OCI-LY7 (cell line): ENCODE measurements around the gene FANCC. TPM values are rescaled to one million over a fixed set of nuclear protein-coding genes. Genes with fewer than 3 reads are reported as not detected.

Source experiments
- BruUV-seq: library from RNA; stranded (reverse); fragments of 400-500 nt; replicated peaks from 2 replicates; lab custom pipeline; 2021; lab: Mats Ljungman, UMichigan
- CTCF ChIA-PET: fragments of 300-600 bp; sonication (Branson Sonifier 250); formaldehyde crosslinking; loops from one replicate; lab custom pipeline; 2022; ENCODE audit warnings: antibody characterized with exemption; ENCODE audit not compliant: unreplicated experiment; lab: Charles Lee
- POLR2A ChIA-PET: fragments of 300-600 bp; sonication (Branson Sonifier 250); formaldehyde crosslinking; loops from one replicate; lab custom pipeline; 2022; ENCODE audit warnings: antibody characterized with exemption; lab: Charles Lee
- DNase-seq: peaks from one replicate; pipeline ENCODE4 v3.0.0-alpha.2; 2015; ENCODE audit warnings: low spot score
- H2AFZ ChIP-seq: fragments of 200-600 bp; sonication (generic), shearing (Covaris generic); 2 replicates; pipeline ENCODE4 v1.6.1; 2014; ENCODE audit warnings: mild to moderate bottlenecking, antibody characterized with exemption, low read length, moderate library complexity
- H3K27ac ChIP-seq: fragments of 200-600 bp; sonication (generic); 2 replicates; pipeline ENCODE4 v1.5.1; 2014; ENCODE audit warnings: mixed run types, low read depth, mild to moderate bottlenecking, moderate library complexity, low read length, inconsistent platforms; ENCODE audit not compliant: poor library complexity, severe bottlenecking
- H3K36me3 ChIP-seq: fragments of 200-600 bp; sonication (generic); 2 replicates; pipeline ENCODE4 v1.6.1; 2014; ENCODE audit warnings: mild to moderate bottlenecking, antibody characterized with exemption, low read length, moderate library complexity, mixed read lengths; ENCODE audit not compliant: insufficient read depth
- H3K4me1 ChIP-seq: fragments of 200-600 bp; sonication (generic); 2 replicates; pipeline ENCODE4 v1.5.1; 2014; ENCODE audit warnings: mild to moderate bottlenecking, low read length; ENCODE audit not compliant: insufficient read depth, poor library complexity, severe bottlenecking
- H3K4me2 ChIP-seq: fragments of 200-600 bp; sonication (generic); 2 replicates; pipeline ENCODE4 v1.6.1; 2014; ENCODE audit warnings: mild to moderate bottlenecking, low read length
- H3K4me3 ChIP-seq: fragments of 200-600 bp; sonication (generic); 2 replicates; pipeline ENCODE4 v1.5.1; 2014; ENCODE audit warnings: mild to moderate bottlenecking, low read depth, low read length; ENCODE audit not compliant: poor library complexity, severe bottlenecking
- H3K79me2 ChIP-seq: fragments of 200-600 bp; sonication (generic); 2 replicates; pipeline ENCODE4 v1.6.1; 2016; ENCODE audit warnings: low read depth, mild to moderate bottlenecking, low read length, moderate library complexity, mixed read lengths; ENCODE audit not compliant: insufficient read depth
- H3K9me2 ChIP-seq: fragments of 200-600 bp; sonication (generic); 2 replicates; pipeline ENCODE4 v1.6.1; 2016; ENCODE audit warnings: mild to moderate bottlenecking, low read length, mixed read lengths; ENCODE audit not compliant: insufficient read depth
- H3K9me3 ChIP-seq: fragments of 200-600 bp; sonication (generic); 2 replicates; pipeline ENCODE4 v1.6.1; 2014; ENCODE audit warnings: mild to moderate bottlenecking, mixed run types, low read length, mixed read lengths
- H4K20me1 ChIP-seq: fragments of 200-600 bp; sonication (generic); 2 replicates; pipeline ENCODE4 v1.6.1; 2014; ENCODE audit warnings: mild to moderate bottlenecking, antibody characterized with exemption, low read length, moderate library complexity, mixed read lengths; ENCODE audit not compliant: insufficient read depth
- CTCF ChIP-seq: fragments of 200-600 bp; sonication (generic); conservative IDR thresholded peaks from 2 replicates; pipeline ENCODE4 v1.5.1; 2014; ENCODE audit warnings: mild to moderate bottlenecking, antibody characterized with exemption, low read length, moderate library complexity, mixed read lengths
- EZH2phosphoT487 ChIP-seq: fragments of 200-600 bp; sonication (generic); IDR thresholded peaks from 2 replicates; pipeline ENCODE4 v1.6.1; 2018; ENCODE audit warnings: low read depth, borderline replicate concordance, mild to moderate bottlenecking, mixed run types, antibody characterized with exemption, low read length, moderate library complexity, mixed read lengths
- intact Hi-C: fragments of 100-400 bp; cut with micrococcal nuclease; formaldehyde crosslinking; loops from one replicate; pipeline ENCODE4 v1.10.0; 2022; ENCODE audit not compliant: unreplicated experiment
- total RNA-seq, 2 experiments: library from RNA; depleted of rRNA in 1 of 2; stranded (reverse); fragments of >200 nt in 1 of 2; shearing (Covaris generic) in 1 of 2; gene quantifications; 2 replicates each; pipeline ENCODE4 v1.2.3, GENCODE V29; 2014 to 2022

Gene FANCC
- total RNA-seq, 2 experiments from 2014 or later: 13.9 to 28.7 TPM

- Histone ChIP-seq H3K4me3 (no peak overlapping the region), H2AFZ (no peak overlapping the region), H3K36me3 (no peaks in the 10 kb centered on the region), H4K20me1 (no peaks in the 10 kb centered on the region), H3K4me2 (no peak overlapping the region), H3K79me2 (no peaks in the 10 kb centered on the region), H3K27ac (no peak overlapping the region), H3K9me2 (no peaks in the 10 kb centered on the region), H3K9me3 (no peaks in the 10 kb centered on the region), H3K4me1 (no peaks in the 10 kb centered on the region)
- ChIA-PET CTCF (no interaction called here), POLR2A (interaction anchor here (1.1 kb wide), 1 partner anchor 264 kb away, joined by 3 read pairs; no protein-coding TSS in a partner anchor)
- DNase-seq: no peak
- intact Hi-C loops: no loop called here
- TF ChIP-seq EZH2phosphoT487: no peak
- no peak for TF ChIP-seq CTCF
- BruUV-seq: no TSS peak
Observed at GRCh38 chr9:95112436-95113280, 204.9 kb downstream of the FANCC start.

GRCh38 chr9:95111716-95112115 lies 205.8 kb downstream of the FANCC start:
- Histone ChIP-seq H3K4me3 (no peak overlapping the region), H3K9me3 (no peaks in the 10 kb centered on the region), H3K4me2 (no peak overlapping the region), H2AFZ (no peak overlapping the region), H3K79me2 (no peaks in the 10 kb centered on the region), H4K20me1 (no peaks in the 10 kb centered on the region), H3K4me1 (no peaks in the 10 kb centered on the region), H3K9me2 (no peaks in the 10 kb centered on the region), H3K27ac (no peak overlapping the region), H3K36me3 (no peaks in the 10 kb centered on the region; the same call in 1 of the 2 replicates)
- intact Hi-C loops: no loop called here
- ChIA-PET POLR2A (interaction anchor here (1.1 kb wide), 1 partner anchor 263 kb away, joined by 3 read pairs; no protein-coding TSS in a partner anchor), CTCF (no interaction called here)
- no peak for DNase-seq
- no TSS peak for BruUV-seq
- TF ChIP-seq CTCF: no peak
- TF ChIP-seq EZH2phosphoT487: no peak

DNA sequence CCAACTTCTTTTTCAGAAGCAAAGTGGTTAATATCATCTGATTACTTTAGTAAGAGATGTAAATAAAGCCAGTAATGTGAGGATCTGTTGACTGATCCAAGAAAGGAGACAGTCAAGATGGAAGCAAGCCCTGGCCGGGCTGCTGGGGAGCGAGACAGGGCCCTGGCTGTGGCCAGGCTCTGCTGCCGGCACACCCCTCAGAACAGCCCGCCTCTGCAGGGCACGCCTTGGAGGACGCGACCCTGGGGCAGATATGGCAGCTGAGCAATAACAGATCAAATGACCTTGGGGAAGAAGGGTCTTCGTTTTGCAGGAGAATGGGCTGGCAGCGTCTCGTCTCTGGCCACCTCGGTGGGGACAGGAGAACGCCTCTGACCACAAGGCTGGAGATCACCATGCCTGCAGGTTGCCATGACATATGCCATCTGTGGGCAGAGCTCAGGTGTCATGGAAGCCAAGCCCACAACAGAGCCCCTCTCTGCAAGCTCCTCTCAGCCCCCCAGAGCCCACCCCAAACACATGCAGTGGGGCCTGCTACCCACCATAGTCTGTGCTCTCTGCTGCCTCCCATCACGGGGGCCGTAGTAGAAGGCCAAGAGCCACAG lies 206.5 kb downstream of the FANCC start:
- DNase-seq: no peak
- Histone ChIP-seq H3K4me3 (no peak overlapping the region), H2AFZ (no peak overlapping the region), H3K9me2 (no peaks in the 10 kb centered on the region), H3K79me2 (no peaks in the 10 kb centered on the region), H3K4me1 (no peaks in the 10 kb centered on the region), H3K4me2 (no peak overlapping the region), H3K36me3 (peaks cover 5% of the 10 kb centered on the region), H3K9me3 (no peaks in the 10 kb centered on the region), H4K20me1 (no peaks in the 10 kb centered on the region), H3K27ac (no peak overlapping the region)
- intact Hi-C loops: no loop called here
- TF ChIP-seq CTCF (no peak), EZH2phosphoT487 (no peak)
- CTCF ChIA-PET: no interaction called here
- POLR2A ChIA-PET: interaction anchor here (1.1 kb wide), 1 partner anchor 262 kb away, joined by 3 read pairs; no protein-coding TSS in a partner anchor
- BruUV-seq: no TSS peak
